Stomach (tissue), 9 donors: ENCODE measurements around the gene ADCY5. TPM values are rescaled to one million over a fixed set of nuclear protein-coding genes. Genes with fewer than 3 reads are reported as not detected.
A peak's percentile ranks its signal among the peaks of the same experiment; 100 is the strongest.

Experiments used
- DNase-seq, 2 donors: peaks; one replicate each; pipeline versions ENCODE4 v3.0.0 to v3.0.0-alpha.2; 2013 to 2019
- H3K27ac ChIP-seq, 5 donors: fragments of 200-600 bp in 4 of 5; sonication (generic) in 4 of 5; one replicate each; pipeline ENCODE4 v1.5.1; 2013 to 2019; ENCODE audit warnings: mild to moderate bottlenecking in 1 of 5, moderate library complexity in 1 of 5
- H3K27me3 ChIP-seq, 3 donors: fragments of 200-600 bp; sonication (generic); one replicate each; pipeline ENCODE4 v1.5.1; 2017 to 2019; ENCODE audit warnings: mixed run types in 1 of 3
- H3K36me3 ChIP-seq, 4 donors: fragments of 200-600 bp; sonication (generic); 1 replicate in 3 of 4; 2 replicates in 1 of 4; pipeline ENCODE4 v1.5.1; 2016 to 2019
- H3K4me1 ChIP-seq, 4 donors: fragments of 200-600 bp; sonication (generic); one replicate each; pipeline ENCODE4 v1.5.1; 2016 to 2019
- H3K4me3 ChIP-seq, 4 donors: fragments of 200-600 bp; sonication (generic) in 3 of 4; one replicate each; pipeline ENCODE4 v1.5.1; 2016 to 2019; ENCODE audit warnings: mild to moderate bottlenecking in 1 of 4
- H3K9me3 ChIP-seq, 4 donors: fragments of 200-600 bp; sonication (generic); one replicate each; pipeline ENCODE4 v1.5.1; 2016 to 2019
- CTCF ChIP-seq, 7 experiments: fragments of 450-650 bp in 4 of 7; fragments of 200-600 bp in 3 of 7; sonication (generic) in 3 of 7; IDR thresholded peaks; one replicate each; pipeline ENCODE4 v1.5.1; 2016 to 2019; ENCODE audit warnings: antibody characterized with exemption in 7 of 7, control low read depth in 2 of 7, mild to moderate bottlenecking in 1 of 7
- EP300 ChIP-seq: sonication (generic); formaldehyde crosslinking; IDR thresholded peaks from one replicate; pipeline ENCODE4 v1.6.1; 2017; ENCODE audit warnings: antibody characterized with exemption
- POLR2A ChIP-seq, 4 donors: fragments of 450-650 bp; IDR thresholded peaks; one replicate each; pipeline ENCODE4 v1.6.1; 2016; ENCODE audit warnings: antibody characterized with exemption in 4 of 4, control low read depth in 2 of 4, mild to moderate bottlenecking in 1 of 4, moderate library complexity in 1 of 4
- POLR2AphosphoS5 ChIP-seq, 3 donors: sonication (generic); formaldehyde crosslinking; IDR thresholded peaks; one replicate each; pipeline ENCODE4 v1.6.1; 2016; ENCODE audit warnings: antibody characterized with exemption in 3 of 3
- WGBS, 5 donors: extraction: QIAGEN DNeasy Blood & Tissue Kit in 3 of 5; methylation state at CpG; one replicate each; pipeline versions ENCODE4 v1.1.5 to v1.1.7; 2013 to 2018; 5-methylcytosine and 5-hydroxymethylcytosine counted together
- intact Hi-C: fragments of 100-400 bp; cut with DNase I; formaldehyde crosslinking; loops from one replicate; pipeline ENCODE4 v1.15.1; 2023; ENCODE audit warnings: low total_unique reads
- polyA plus RNA-seq, 3 donors: library from polyadenylated mRNA; stranded (reverse); fragments of 200-250 nt; gene quantifications; one replicate each; pipeline ENCODE4 v1.2.3, GENCODE V29; 2013
- total RNA-seq, 5 donors: library from RNA; depleted of rRNA; stranded (reverse); fragments of >200 nt; gene quantifications; one replicate each; pipeline versions ENCODE4 v1.1.0 to v1.2.3, GENCODE V29; 2014 to 2016
- donor health status: healthy with polysubstance abuse.
- donor health status: Bipolar disorder and iron deficiency.
- donor health status: healthy.

The ADCY5 gene
- total and polyA plus RNA-seq, 8 donors, result 1.8 to 79.9 (median 16.3) TPM

DNA sequence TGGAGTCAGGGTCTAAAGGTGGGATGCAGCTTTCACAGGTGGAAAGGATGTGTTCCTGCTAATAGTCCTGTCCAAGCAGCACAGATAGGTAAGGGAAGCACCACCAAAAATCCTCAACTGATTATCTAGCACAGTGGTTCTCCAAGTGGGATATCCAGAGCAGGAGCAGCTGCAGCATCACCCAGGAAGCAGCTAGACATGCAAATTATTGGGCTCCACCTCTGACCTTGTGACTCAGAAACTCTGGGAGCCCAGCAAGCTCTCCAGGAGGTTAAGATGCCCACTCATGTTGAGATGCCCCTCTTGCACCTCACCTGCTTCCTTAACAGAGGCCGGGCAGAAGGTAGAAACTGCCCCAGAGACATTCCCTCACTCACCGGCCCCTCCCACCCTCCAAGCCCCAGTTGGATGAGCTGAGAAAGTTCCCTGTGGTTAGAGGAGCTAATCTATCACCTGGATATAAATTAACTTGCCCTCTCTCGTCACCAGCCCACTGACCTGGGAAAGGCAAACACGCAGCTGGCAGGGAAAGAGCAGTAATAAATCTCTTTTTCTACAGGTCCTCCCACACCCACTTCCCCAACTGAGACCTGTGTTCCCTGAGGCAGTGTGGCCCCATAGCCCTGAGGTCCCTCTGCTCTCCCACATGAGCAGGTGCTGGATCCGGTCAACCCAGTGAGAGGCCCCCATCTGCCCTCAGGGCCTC is 39.3 kb downstream of the ADCY5 start:
- Histone ChIP-seq H3K4me3 (no peak overlapping the region), H3K4me1 (peaks cover 11 to 67% (median 45%) of the 10 kb centered on the region in 4 donors), H3K36me3 (no peaks in the 10 kb centered on the region), H3K27ac (peak overlapping the region in 4 of 5 donors; percentile 38 to 89 (median 82)), H3K27me3 (no peaks in the 10 kb centered on the region), H3K9me3 (no peaks in the 10 kb centered on the region)
- TF ChIP-seq POLR2A (IDR thresholded peaks at IDR 0.05), result no peak
- no peak for TF ChIP-seq EP300
- no peak for TF ChIP-seq POLR2AphosphoS5 (IDR thresholded peaks at IDR 0.05)
- TF ChIP-seq CTCF (IDR thresholded peaks at IDR 0.05), result no peak
- intact Hi-C loops, result no loop called here
- WGBS, 5 donors, result 17 to 29% (median 23%) methylated on average over 5 of the region's 5 CpGs
- peak in 1 of 2 donors; percentile 81 for DNase-seq

DNA sequence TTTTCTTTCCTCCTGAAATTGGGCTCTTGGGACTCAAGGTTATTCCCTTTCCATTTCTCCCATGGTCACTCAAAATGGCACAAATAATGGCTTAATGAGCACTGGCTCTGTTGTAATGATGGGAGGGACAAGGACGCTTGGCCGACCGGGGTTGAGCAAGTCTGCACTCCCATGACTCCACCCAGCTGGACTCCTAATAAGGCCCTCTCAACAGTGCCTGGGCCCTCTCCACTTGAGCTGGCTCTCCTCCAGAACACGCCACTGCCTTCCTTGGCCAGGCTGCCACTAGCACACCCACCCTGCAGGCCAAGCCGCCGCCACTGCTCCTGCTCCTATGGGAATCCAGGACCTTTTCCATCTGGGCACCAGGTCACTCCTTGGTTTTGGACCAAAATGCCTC is 42.3 kb downstream of the ADCY5 start:
- no peak overlapping the region for H3K4me3 ChIP-seq

DNA sequence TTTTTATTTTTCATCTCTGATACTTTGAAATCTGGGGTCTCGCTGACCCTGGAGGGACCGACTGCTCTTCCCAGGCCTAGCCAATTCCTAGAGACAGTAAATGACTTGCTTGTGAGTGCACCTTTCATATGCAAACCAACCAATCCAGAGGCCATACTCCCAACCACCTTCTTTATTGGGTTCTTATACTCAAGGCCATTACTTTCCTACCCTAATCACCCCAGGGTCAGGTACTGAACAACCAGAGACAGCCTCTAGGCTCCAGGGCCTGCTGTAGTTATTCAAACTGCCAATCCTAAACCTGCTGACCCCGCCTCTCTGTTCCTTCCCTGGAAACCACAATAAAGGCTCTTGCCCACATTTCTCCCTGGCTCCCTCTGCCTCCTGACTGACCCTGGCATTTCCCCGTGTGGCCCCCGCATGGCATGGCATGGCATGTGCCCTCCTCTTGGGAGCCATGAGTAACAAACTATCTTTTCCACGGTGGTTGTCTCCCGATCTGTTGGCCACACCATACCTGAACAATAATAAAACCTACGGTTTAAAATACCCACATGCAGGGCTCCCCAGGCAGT is 42.9 kb downstream of the ADCY5 start:
- no peak for TF ChIP-seq CTCF (IDR thresholded peaks at IDR 0.05)
- TF ChIP-seq POLR2AphosphoS5 (IDR thresholded peaks at IDR 0.05), result no peak
- TF ChIP-seq POLR2A (IDR thresholded peaks at IDR 0.05), result no peak
- TF ChIP-seq EP300, result no peak
- no peak for DNase-seq
- Histone ChIP-seq H3K4me1 (peaks cover 11 to 57% (median 23%) of the 10 kb centered on the region in 4 donors), H3K27ac (peak overlapping the region in 4 of 5 donors; percentile 72 to 89 (median 77)), H3K9me3 (no peaks in the 10 kb centered on the region), H3K4me3 (no peak overlapping the region), H3K36me3 (no peaks in the 10 kb centered on the region), H3K27me3 (no peaks in the 10 kb centered on the region)
- intact Hi-C loops, result no loop called here
- WGBS, 5 donors, result 81 to 94% (median 89%) methylated on average over 7 to 8 of the region's 8 CpGs

More for the DNA sequence above, 42.3 kb downstream of the ADCY5 start:
- Histone ChIP-seq H3K9me3 (no peaks in the 10 kb centered on the region), H3K27me3 (no peaks in the 10 kb centered on the region), H3K36me3 (no peaks in the 10 kb centered on the region), H3K4me1 (peaks cover 11 to 59% (median 27%) of the 10 kb centered on the region in 4 donors), H3K27ac (peak overlapping the region in 4 of 5 donors; percentile 72 to 89 (median 77))
- TF ChIP-seq EP300, result peak; percentile 46
- TF ChIP-seq POLR2AphosphoS5 (IDR thresholded peaks at IDR 0.05), result peak in 2 of 3 donors; percentile 43 to 71
- TF ChIP-seq CTCF (IDR thresholded peaks at IDR 0.05), result no peak
- no peak for TF ChIP-seq POLR2A (IDR thresholded peaks at IDR 0.05)
- WGBS, 5 donors, result 70 to 88% (median 81%) methylated on average over 6 of the region's 6 CpGs
- DNase-seq, result peak; percentile 31 to 64
- intact Hi-C loops, result no loop called here

DNA sequence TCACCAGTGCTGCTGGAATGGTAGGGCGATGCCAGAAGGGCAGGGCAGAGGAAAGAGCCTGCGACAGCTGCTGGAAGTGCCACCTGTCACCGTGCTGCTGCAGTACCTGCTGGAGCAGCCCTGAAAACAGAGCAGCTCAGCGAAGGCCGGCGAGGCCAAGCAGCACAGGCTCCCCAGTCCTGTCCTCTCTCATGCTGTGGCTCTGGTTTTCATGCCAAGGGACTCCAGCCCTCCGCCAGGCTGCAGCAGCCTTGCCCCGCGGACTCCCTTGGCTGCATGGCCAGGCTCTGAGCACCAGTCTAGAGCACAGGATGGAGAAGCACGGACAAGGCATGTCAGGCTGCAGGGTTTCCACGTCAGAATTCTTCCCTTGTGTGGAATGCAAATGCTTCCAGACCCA is 43.9 kb downstream of the ADCY5 start:
- Histone ChIP-seq H3K27ac (peak overlapping the region in 4 of 5 donors; percentile 72 to 89 (median 77)), H3K9me3 (no peaks in the 10 kb centered on the region), H3K27me3 (no peaks in the 10 kb centered on the region), H3K4me1 (peaks cover 10 to 50% (median 19%) of the 10 kb centered on the region in 4 donors), H3K4me3 (no peak overlapping the region), H3K36me3 (no peaks in the 10 kb centered on the region)
- intact Hi-C loops, result no loop called here
- WGBS, 5 donors, result 78 to 89% (median 85%) methylated on average over 11 of the region's 11 CpGs
- TF ChIP-seq POLR2A (IDR thresholded peaks at IDR 0.05), result no peak
- TF ChIP-seq CTCF (IDR thresholded peaks at IDR 0.05), result no peak
- TF ChIP-seq POLR2AphosphoS5 (IDR thresholded peaks at IDR 0.05), result no peak
- no peak for TF ChIP-seq EP300
- no peak for DNase-seq
